GM12878 (cell line): ENCODE data around the gene ASPG. TPM values are rescaled to one million over a fixed set of nuclear protein-coding genes. Genes with fewer than 3 reads are reported as not detected.

Experiments used
- ATAC-seq: fragments of 200-7000 bp; cut with Tn5 transposase; 3 replicates; pipeline ENCODE4 v1.9.1; 2020; ENCODE audit warnings: mild to moderate bottlenecking, moderate library complexity
- BruUV-seq: library from RNA; stranded (reverse); fragments of 400-500 nt; replicated peaks from 2 replicates; lab custom pipeline; 2021; lab: Mats Ljungman, UMichigan
- CTCF ChIA-PET: fragments of 300-600 bp; sonication (Branson Sonifier 250); formaldehyde crosslinking; extraction: SDS; loops from one replicate; lab custom pipeline; 2021; ENCODE audit warnings: inconsistent platforms; lab: Yijun Ruan, JAX
- POLR2A ChIA-PET: fragments of 350-600 bp; formaldehyde crosslinking; extraction: SDS; loops from one replicate; lab custom pipeline; 2021; ENCODE audit warnings: inconsistent platforms; lab: Charles Lee
- RAD21 ChIA-PET: fragments of 300-600 bp; sonication (Branson Sonifier 250); formaldehyde crosslinking; loops from one replicate; lab custom pipeline; 2023; ENCODE audit warnings: antibody characterized with exemption; ENCODE audit not compliant: unreplicated experiment; lab: Charles Lee
- SMC1A ChIA-PET: fragments of 300-600 bp; sonication (Branson Sonifier 250); formaldehyde crosslinking; loops from one replicate; lab custom pipeline; 2023; ENCODE audit not compliant: unreplicated experiment, uncharacterized antibody; lab: Charles Lee
- DNase-seq: peaks from one replicate; pipeline ENCODE4 v3.0.0-alpha.2; 2011; ENCODE audit warnings: low read depth, low spot score
- FAIRE-seq: peaks from 3 replicates; lab custom pipeline; 2011; peaks lifted over from hg19 to GRCh38; lab: Jason Lieb, UNC
- H2AFZ ChIP-seq: 2 replicates; pipeline ENCODE4 v1.6.0; 2011; ENCODE audit warnings: low read depth, low read length, control low read depth; ENCODE audit not compliant: control insufficient read depth
- H3K27ac ChIP-seq: 2 replicates; pipeline ENCODE4 v1.5.1; 2011; ENCODE audit warnings: control low read depth; ENCODE audit not compliant: control insufficient read depth, insufficient read depth
- H3K27me3 ChIP-seq, 2 experiments: replicated peaks in 1 of 2; 2 replicates each; pipeline versions ENCODE4 v1.6.0 to v1.6.1; 2011; ENCODE audit warnings: low read length in 1 of 2; ENCODE audit not compliant: control insufficient read depth in 2 of 2, insufficient read depth in 2 of 2
- H3K36me3 ChIP-seq, 2 experiments: 2 replicates each; pipeline ENCODE4 v1.5.1; 2011; ENCODE audit warnings: low read length in 1 of 2; ENCODE audit not compliant: control insufficient read depth in 2 of 2, insufficient read depth in 2 of 2
- H3K4me1 ChIP-seq: 2 replicates; pipeline ENCODE4 v1.6.1; 2011; ENCODE audit warnings: mild to moderate bottlenecking, low read length, moderate library complexity, mixed read lengths; ENCODE audit not compliant: control insufficient read depth, insufficient read depth
- H3K4me2 ChIP-seq: 2 replicates; pipeline ENCODE4 v1.6.0; 2011; ENCODE audit warnings: control low read depth; ENCODE audit not compliant: control insufficient read depth, insufficient read depth
- H3K4me3 ChIP-seq: fragments of 200-600 bp; sonication (generic); 2 replicates; pipeline ENCODE4 v1.5.1; 2016
- H3K79me2 ChIP-seq: 2 replicates; pipeline ENCODE4 v1.6.0; 2011; ENCODE audit warnings: low read length; ENCODE audit not compliant: control insufficient read depth, insufficient read depth
- H3K9ac ChIP-seq: 2 replicates; pipeline ENCODE4 v1.8.0; 2011; ENCODE audit warnings: low read length, control low read depth, mixed read lengths; ENCODE audit not compliant: control insufficient read depth, insufficient read depth
- H3K9me3 ChIP-seq: replicated peaks from 3 replicates; pipeline ENCODE4 v1.5.1; 2011; ENCODE audit warnings: mild to moderate bottlenecking, low read length; ENCODE audit not compliant: control insufficient read depth, insufficient read depth
- H4K20me1 ChIP-seq: 2 replicates; pipeline ENCODE4 v1.6.0; 2011; ENCODE audit not compliant: control insufficient read depth, insufficient read depth
- BHLHE40 ChIP-seq, 2 experiments: fragments of 450-650 bp in 1 of 2; IDR thresholded peaks; 2 replicates each; pipeline ENCODE4 v1.6.1; 2011 to 2017; ENCODE audit warnings: low read depth in 2 of 2, borderline replicate concordance in 1 of 2, improper control_type of control experiment in 1 of 2, low read length in 1 of 2, mild to moderate bottlenecking in 1 of 2
- EED ChIP-seq: sonication (generic); IDR thresholded peaks from 2 replicates; pipeline ENCODE4 v1.6.1; 2016; ENCODE audit warnings: antibody characterized with exemption, low read depth
- IRF4 ChIP-seq: IDR thresholded peaks from 2 replicates; pipeline ENCODE4 v1.6.1; 2011; ENCODE audit warnings: low read depth, low read length
- KAT2A ChIP-seq: conservative IDR thresholded peaks from 2 replicates; pipeline ENCODE4 v1.6.1; 2011; ENCODE audit warnings: low read depth, low read length; ENCODE audit not compliant: control insufficient read depth
- MTA3 ChIP-seq: IDR thresholded peaks from 2 replicates; pipeline ENCODE4 v1.6.1; 2012; ENCODE audit warnings: low read length, inconsistent platforms, borderline replicate concordance
- NBN ChIP-seq: fragments of 450-650 bp; IDR thresholded peaks from 2 replicates; pipeline ENCODE4 v1.6.1; 2016
- NFYB ChIP-seq: IDR thresholded peaks from 2 replicates; pipeline ENCODE4 v1.6.1; 2011; ENCODE audit warnings: low read depth, mild to moderate bottlenecking, low read length, improper control_type of control experiment, moderate library complexity; ENCODE audit not compliant: insufficient read depth
- POLR2AphosphoS2 ChIP-seq: IDR thresholded peaks from 2 replicates; pipeline ENCODE4 v1.6.1; 2011; ENCODE audit warnings: low read depth, mild to moderate bottlenecking, low read length, improper control_type of control experiment, moderate library complexity
- POLR2AphosphoS5 ChIP-seq: IDR thresholded peaks from 2 replicates; pipeline ENCODE4 v1.6.1; 2011; ENCODE audit warnings: mild to moderate bottlenecking, low read length, inconsistent platforms
- RBBP5 ChIP-seq: fragments of 200-600 bp; sonication (generic); conservative IDR thresholded peaks from 2 replicates; pipeline ENCODE4 v1.6.1; 2016
- TCF3 ChIP-seq: IDR thresholded peaks from 2 replicates; pipeline ENCODE4 v1.6.1; 2012; ENCODE audit warnings: low read depth, mild to moderate bottlenecking, low read length, borderline replicate concordance; ENCODE audit not compliant: insufficient read depth
- TCF7 ChIP-seq: IDR thresholded peaks from 2 replicates; pipeline ENCODE4 v1.6.1; 2014; ENCODE audit warnings: antibody characterized with exemption, borderline replicate concordance
- ZBTB33 ChIP-seq: fragments of 450-650 bp; IDR thresholded peaks from 2 replicates; pipeline ENCODE4 v1.6.1; 2017; ENCODE audit warnings: mild to moderate bottlenecking
- ZNF24 ChIP-seq: fragments of 450-650 bp; IDR thresholded peaks from 2 replicates; pipeline ENCODE4 v1.6.1; 2017; ENCODE audit warnings: antibody characterized with exemption, mild to moderate bottlenecking
- ZSCAN29 ChIP-seq: fragments of 450-650 bp; IDR thresholded peaks from 2 replicates; pipeline ENCODE4 v1.6.1; 2017; ENCODE audit warnings: mild to moderate bottlenecking, moderate library complexity
- WGBS: methylation state at CpG from one replicate; pipeline ENCODE4 v1.1.6; 2016; ENCODE audit warnings: low lambda C conversion rate; ENCODE audit not compliant: insufficient replicate concordance, insufficient coverage; ENCODE audit errors: missing lambda C conversion rate; 5-methylcytosine and 5-hydroxymethylcytosine counted together
- in situ Hi-C: fragments of 300-500 bp; cut with MboI; formaldehyde crosslinking; loops from 9 replicates; pipeline ENCODE4 v1.14.3; 2018; ENCODE audit warnings: mixed read lengths
- intact Hi-C: fragments of 100-400 bp; cut with micrococcal nuclease; formaldehyde crosslinking; loops from one replicate; pipeline ENCODE4 v1.14.2; 2022; ENCODE audit not compliant: unreplicated experiment
- polyA plus RNA-seq, 11 experiments: library from polyadenylated mRNA; depleted of rRNA in 4 of 11; unstranded in 6 of 11; stranded (reverse) in 5 of 11; fragments of >200 nt; fragmentation: Nextera tagmentation in 4 of 11; fragmentation: Illumina TruSeq in 1 of 11; extraction: Ambion mirVana in 4 of 11; extraction: Trizol in 1 of 11; gene quantifications; 1 replicate in 1 of 11; 2 replicates in 10 of 11; pipeline versions ENCODE4 v1.2.1 to v1.2.3, GENCODE V29; 2011 to 2016; ENCODE audit warnings: inconsistent platforms in 2 of 11, missing spikeins in 2 of 11, low read depth in 1 of 11
- total RNA-seq, 4 experiments: library from RNA; depleted of rRNA in 3 of 4; stranded (reverse); fragments of >200 nt in 3 of 4; fragmentation: Illumina TruSeq in 1 of 4; extraction: Trizol in 1 of 4; gene quantifications; 2 replicates each; pipeline versions ENCODE4 v1.2.1 to v1.2.3, GENCODE V29; 2013 to 2021

The ASPG gene
- total and polyA plus RNA-seq, 10 of the 15 experiments (the other 5 are each of a cell fraction or from before 2014, with no cell fraction given), result not detected

DNA sequence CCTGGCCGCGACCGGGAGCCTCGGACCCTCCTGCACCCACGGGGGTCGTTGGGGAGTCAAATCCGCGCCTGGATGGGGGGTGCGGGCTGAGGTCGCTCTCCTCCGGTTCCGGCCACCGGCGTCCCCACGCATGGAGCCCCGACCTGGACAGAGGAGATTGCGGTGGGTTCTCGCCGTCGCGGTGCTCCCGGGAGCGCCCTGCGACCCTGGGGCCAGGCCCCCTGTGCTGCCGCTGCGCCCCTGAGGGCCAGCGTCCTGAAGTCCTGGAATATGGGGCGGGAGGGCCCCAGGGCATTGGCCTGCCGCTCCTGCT, 345 bp downstream of the ASPG start:
- DNase-seq (no peak), ATAC-seq (no peak), FAIRE-seq (no peak)
- WGBS, result 85% methylated on average over 14 of the region's 29 CpGs
- ChIA-PET POLR2A (no interaction called here), RAD21 (no interaction called here), SMC1A (no interaction called here), CTCF (no interaction called here)
- H3K27ac ChIP-seq, result no peak overlapping the region
- no TSS peak for BruUV-seq
- H3K79me2 ChIP-seq, result no peaks in the 10 kb centered on the region
- H2AFZ ChIP-seq, result no peak overlapping the region
- no peaks in the 10 kb centered on the region for H3K4me1 ChIP-seq
- in situ Hi-C loops, result no loop called here
- no peak overlapping the region for H3K4me2 ChIP-seq
- no peak overlapping the region for H3K9ac ChIP-seq
- H3K9me3 ChIP-seq, result no peaks in the 10 kb centered on the region
- H4K20me1 ChIP-seq, result no peaks in the 10 kb centered on the region
- intact Hi-C loops, result no loop called here
- TF ChIP-seq NBN (no peak), ZNF24 (no peak), NFYB (no peak), POLR2AphosphoS5 (no peak)
- H3K36me3 ChIP-seq, result no peaks in the 10 kb centered on the region
- no peak overlapping the region for H3K4me3 ChIP-seq
- no peaks in the 10 kb centered on the region for H3K27me3 ChIP-seq

- H3K4me2 ChIP-seq, result no peak overlapping the region
- WGBS, result 52% methylated on average over 12 of the region's 13 CpGs
- H3K27me3 ChIP-seq, result no peaks in the 10 kb centered on the region
- no TSS peak for BruUV-seq
- H3K4me1 ChIP-seq, result no peaks in the 10 kb centered on the region
- RAD21 ChIA-PET, result no interaction called here
- no peak for FAIRE-seq
- in situ Hi-C loops, result no loop called here
- intact Hi-C loops, result no loop called here
- no peaks in the 10 kb centered on the region for H3K9me3 ChIP-seq
- H3K79me2 ChIP-seq, result no peaks in the 10 kb centered on the region
- H3K27ac ChIP-seq, result no peak overlapping the region
- no peak overlapping the region for H3K9ac ChIP-seq
- H3K36me3 ChIP-seq, result no peaks in the 10 kb centered on the region
- DNase-seq, result no peak
- POLR2A ChIA-PET, result no interaction called here
- CTCF ChIA-PET, result no interaction called here
- ATAC-seq, result no peak
- no peak overlapping the region for H3K4me3 ChIP-seq
- no peak overlapping the region for H2AFZ ChIP-seq
- no peaks in the 10 kb centered on the region for H4K20me1 ChIP-seq
- SMC1A ChIA-PET, result no interaction called here
- TF ChIP-seq POLR2AphosphoS2 (no peak), IRF4 (no peak), ZSCAN29 (no peak), RBBP5 (no peak), KAT2A (no peak), BHLHE40 (IDR thresholded peaks at IDR 0.05; ENCODE audit: borderline replicate concordance in 1 of 2, low read depth in 2 of 2, low read length in 1 of 2) (no peak), EED (no peak), TCF3 (no peak), TCF7 (no peak), MTA3 (no peak), ZBTB33 (no peak)
Measured at GRCh38 chr14:104086210-104086660, 735 bp downstream of the ASPG start.
